HG03025 (cell line): ENCODE data around the gene BAIAP2L2.
"Not testable (repeated sequence)": the region's sequence is repeated elsewhere in the genome, so short reads cannot be mapped to it uniquely, and the experiment has no call there.

ENCODE experiments used
- ATAC-seq: cut with Tn5 transposase; IDR thresholded peaks from one replicate; pipeline ENCODE4 v1.9.1; 2021; ENCODE audit warnings: mild to moderate bottlenecking, moderate library complexity; ENCODE audit not compliant: unreplicated experiment, low FRiP score

The BAIAP2L2 gene

DNA sequence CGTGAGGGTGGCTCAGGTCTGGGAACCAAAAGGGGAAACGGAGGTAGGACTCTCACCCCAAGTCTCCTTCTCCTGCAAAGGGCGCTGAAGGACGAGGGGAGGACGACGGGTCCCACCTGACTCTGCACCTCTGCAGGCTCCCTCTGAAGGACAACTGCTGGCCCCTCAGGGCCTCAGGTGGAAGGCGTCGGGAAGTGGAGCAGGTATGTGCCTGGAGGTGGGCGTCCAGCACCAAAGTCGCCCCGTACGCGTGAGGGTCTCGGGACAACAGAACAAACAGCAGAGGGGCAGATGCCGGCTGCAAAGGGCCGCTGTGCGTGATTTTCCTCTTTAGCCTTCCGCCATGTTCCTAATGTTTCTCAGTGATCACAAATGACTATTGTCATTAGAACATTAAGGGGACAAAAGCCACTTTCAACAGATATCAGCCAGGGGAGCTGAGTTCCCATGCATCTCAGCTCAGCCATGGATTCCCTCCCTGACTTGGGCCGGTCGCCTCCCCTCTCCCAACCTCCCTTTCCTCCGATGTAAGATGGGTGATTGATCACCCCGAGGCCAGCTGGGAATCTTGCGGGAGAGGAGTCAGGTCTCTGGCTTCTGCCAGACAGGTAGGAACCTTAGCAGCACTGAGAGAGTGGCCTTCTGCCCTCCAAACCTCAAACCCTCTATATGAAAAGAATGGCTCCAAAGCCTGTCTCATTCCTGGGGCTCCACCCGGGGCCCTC lies 27.3 kb downstream of the BAIAP2L2 start:
- ATAC-seq, result no peak

DNA sequence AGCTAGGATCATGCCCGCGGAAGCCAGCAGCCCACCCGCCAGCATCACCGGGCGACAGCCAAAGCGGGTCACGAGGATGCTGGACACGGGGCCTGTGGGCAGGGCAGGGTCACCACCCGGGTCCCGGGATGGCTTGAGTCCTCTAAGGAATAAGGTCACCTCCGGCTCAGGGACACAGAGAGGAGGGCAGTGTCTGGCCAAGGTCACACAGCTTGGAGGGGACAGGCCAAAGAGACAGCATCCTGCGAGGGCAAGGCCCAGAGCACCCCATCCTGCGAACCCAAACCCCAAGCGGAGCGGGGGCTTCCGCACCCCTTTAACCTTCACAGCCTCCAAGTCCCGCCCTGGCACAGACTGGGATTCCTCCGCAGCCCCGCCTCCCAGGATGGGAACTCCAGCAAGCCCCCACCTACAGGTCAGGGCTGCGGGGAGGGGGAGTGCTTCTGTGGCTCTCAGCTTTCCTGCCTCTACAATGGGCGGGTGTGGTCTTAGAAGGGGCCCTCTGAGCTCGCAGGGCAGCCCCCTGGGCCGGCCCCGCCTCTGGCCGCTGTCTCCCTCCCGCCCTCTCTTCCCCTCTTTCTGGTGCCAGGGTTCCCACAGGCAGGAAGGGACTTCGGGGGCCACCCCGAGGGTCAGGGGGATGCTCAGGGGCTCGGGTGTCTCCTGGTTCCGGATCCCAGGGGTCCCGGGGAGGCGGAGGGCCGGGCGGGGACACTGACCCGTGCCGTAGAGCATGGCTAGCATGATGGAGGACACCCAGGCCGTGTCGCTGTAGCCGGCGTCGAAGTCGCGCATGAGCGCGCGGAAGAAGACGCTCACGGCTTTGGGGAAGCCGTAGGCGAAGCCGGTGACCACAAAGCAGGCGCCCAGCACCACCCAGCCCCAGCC lies 28.3 kb downstream of the BAIAP2L2 start:
- ATAC-seq, result no peak

DNA sequence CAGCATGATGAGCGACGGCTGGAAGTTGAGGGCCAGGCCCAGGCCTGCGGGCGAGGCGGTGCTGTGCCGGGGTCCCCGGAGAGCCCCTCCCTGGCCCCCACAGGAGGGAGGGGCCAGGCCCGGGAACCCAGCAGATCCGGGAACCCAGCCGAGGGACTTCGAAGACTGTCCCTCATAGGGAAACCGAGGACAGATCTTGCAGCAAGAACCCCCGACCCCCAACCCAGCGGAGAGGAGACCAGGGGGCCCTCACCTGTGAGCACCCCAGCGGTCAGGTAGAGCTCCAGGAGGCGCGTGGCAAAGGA lies 28.9 kb downstream of the BAIAP2L2 start:
- ATAC-seq, result no peak

DNA sequence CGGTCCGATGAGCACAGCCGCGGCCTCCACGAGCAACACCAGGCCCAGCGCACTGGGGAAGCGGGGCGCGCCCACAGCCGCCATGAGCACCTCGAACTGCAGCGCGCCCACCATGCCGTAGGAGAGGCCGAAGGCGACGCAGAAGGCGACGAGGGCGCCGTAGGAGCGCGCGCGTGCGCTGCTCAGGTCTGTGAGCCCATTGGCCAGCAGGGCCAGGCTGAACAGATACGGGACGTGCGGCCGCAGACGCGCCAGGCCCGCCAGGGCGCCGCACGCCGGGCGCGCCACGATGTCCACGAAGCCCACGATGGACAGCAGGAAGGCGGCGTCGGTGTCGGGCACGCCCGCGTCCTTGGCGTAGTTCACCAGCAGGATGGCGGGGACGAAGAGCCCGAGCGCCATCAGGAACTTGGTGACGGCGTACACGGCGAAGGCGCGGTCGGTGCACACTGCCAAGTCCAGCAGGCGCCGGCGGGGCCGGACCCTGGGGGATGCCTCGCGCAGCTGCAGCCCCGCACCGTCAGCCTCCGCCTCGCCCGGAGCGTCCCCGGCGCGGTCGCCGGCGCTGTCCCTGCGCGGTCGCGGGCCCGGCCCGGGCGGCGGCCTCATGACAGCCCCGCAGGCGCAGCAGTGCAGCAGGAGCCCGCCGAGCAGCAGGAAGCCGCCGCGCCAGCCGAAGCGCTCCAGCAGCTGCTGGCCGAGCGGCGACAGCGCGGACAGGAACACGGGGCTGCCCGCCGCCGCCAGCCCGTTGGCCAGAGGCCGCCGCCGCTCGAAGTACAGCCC lies 29.4 kb downstream of the BAIAP2L2 start:
- ATAC-seq, result no peak

DNA sequence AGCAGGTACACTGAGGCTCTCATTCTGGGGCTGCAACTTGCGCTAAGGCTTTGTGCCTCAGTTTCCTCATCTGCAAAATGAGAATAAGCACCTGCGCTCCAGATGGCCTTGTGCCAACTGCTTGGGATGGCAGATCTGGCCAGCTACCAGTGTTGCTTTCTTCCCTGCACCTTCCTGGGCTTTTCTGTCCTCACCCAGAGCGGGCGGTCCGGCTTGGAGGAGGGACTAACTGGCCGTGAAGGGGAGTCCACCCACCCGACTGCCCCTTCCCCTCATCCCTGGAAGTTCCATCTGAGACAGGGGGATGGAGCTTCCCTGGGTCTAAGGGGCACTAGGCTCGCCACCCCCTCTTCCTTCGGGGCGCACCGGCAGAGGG lies 30.0 kb downstream of the BAIAP2L2 start:
- ATAC-seq, result no peak

DNA sequence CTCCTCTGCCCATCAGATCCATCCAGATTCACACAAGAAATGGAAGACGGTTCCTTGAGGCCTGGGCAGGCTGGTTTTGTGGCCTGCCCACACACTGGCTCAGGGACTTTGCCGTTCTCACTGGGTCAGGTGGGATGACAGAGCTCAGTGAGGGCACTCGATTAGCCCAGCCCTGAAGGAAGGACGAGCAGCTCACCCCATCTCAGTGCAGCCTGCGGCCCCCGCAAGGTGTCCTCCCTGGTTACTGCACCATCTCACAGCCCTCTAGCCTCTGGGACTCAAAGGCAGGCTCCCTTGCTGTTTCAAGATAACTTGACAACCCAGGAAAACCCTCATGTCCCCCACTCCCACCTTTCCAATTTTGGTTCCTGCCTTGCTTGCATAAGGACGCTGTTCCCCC lies 30.7 kb downstream of the BAIAP2L2 start:
- no peak for ATAC-seq

DNA sequence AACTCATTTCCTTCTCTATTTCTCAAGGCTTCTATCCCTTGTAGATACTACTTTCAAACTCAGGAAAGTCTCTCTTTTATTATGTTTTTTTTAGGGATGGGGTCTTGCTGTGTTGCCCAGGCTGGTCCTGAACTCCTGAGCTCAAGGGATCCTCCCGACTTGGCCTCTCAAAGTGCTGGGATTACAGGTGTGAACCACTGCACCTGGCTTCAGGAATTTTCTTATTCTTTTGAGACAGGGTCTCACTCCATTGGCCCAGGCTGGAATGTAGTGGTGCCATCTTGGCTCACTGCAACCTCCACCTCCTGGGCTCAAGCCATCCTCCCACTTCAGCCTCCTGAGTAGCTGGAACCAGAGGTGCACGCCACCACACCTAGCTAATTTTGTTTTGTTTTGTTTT lies 31.3 kb downstream of the BAIAP2L2 start:
- ATAC-seq, result not testable (repeated sequence)

DNA sequence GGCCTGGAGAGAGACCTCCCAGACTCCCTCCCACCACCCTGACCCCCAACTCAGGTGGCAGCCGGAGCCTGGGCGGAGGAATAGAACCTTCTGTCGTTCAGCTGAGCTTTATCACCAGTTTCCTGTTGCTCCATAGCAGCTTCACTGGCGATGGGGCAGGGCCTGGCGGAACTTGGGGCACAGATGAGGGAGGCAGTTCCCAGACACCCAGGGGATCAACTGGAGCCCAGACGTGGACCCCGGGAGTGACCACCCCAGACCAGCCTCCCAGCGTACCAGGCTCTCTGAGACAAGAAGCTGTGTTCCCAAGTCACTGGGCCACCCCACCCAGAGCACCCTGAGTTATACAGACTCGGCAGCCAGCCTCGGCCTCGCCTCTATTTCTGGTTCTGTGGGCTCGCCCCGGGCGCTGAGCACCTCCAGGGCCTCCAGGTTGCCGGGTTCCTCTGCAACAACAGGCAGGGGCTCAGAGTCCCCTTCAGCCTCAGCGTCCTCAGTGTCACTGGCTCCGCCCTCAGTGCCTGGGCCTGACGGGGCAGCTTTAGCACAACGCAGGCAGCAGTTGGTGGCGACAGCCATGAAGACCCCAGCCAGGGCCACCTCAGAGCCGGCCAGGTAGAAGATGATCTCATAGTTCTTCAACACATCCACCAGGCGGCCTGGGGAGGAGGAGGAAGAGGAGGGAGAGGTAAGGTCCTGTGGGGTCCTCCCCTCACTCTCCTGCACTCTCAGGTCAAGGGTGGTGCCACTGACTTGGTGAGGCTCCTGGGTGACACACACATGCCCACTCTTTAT lies 32.2 kb downstream of the BAIAP2L2 start:
- ATAC-seq, result no peak

DNA sequence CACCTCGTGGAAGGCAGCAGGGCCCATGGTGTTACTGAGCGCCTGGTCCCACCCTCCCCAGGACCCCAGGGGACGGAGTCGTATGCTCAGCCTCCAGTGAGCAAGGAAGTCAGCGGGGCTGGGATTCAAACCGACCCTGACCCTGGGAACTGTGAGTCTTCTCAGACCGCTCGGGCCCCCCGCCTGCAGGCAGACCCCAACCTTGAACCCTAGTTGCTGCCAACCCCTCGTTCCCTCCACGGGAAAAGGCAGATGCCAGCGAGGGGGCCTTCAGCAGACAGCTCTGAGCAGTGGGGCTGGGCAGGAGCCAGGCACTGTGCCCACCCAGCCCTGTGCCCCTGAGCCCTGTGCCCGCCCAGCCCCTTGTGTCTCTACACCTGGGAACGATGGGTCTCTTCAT lies 32.9 kb downstream of the BAIAP2L2 start:
- ATAC-seq, result no peak

DNA sequence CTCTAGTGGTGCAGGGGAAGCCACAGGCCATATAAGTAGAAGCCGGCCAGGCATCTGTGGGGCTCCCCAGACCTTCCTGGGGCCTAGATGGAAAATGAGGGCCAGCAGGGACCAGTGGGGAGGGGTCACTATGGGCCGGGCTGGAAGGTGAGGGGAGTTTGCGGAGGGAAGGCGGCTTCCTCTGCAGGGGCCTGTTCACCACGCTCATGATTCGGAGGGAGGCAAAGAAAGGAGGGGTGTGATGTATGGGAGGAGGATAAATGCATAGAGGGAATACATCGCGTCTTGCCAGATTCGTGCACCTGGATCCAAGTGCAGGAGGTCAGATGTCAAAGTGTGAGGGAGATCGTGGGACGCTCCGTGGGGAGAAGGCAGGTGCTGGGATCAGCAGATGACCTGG lies 33.4 kb downstream of the BAIAP2L2 start:
- ATAC-seq, result no peak

DNA sequence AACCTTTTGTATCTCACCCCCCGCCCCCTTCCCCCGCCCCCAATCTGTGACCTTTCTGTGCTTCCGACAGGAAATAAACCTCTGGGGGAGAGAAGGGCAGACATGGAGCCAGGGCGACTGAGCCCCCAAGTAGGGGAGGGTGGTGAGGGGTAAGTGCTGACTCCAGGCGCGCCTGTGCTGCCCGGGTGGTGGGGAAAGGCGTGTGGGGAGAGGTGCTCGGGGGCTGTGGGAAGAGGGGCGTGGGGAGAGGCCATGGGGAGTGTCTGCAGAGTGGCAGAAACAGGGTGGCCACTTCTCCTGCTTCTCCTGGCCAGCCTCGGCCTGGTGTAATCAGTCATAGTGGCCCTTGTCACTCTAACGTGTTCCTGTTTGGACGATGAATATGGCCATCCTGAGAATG lies 34.5 kb downstream of the BAIAP2L2 start:
- ATAC-seq, result no peak

DNA sequence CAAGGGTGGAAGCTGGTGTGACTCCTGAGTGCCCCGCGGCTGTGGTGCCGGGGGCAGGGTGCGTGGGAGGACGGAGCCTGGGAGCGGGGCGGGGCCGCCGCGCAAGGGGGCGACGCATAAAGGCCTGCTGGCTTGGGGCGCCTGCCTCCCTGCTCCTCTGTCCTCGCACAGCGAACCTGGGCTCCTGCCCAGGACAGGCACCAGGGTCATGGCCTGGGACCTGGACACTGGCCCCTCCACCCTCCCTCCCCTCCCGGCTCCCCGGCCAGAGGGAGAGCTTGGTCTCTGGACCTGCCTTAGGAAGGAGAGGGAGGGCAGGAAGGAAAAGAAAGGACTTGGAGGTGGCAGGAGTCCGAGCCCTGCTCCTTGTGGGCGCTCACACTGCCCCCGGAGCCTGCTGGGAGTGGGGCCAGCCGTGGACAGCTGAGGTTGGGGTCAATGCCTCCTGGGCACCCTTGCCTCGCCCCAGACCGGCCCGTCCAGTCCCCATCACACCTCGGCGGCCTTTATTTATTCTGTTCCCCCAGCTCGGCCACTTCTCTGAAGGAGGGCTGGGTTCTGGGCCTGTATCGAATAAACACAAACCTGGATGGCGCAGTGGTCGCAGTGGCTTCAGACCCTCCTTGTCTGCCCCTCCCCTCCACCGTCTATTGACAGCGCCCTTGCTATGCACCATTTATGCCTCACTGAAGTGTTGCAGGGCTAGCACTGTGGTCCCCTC lies 35.2 kb downstream of the BAIAP2L2 start:
- ATAC-seq, result no peak

DNA sequence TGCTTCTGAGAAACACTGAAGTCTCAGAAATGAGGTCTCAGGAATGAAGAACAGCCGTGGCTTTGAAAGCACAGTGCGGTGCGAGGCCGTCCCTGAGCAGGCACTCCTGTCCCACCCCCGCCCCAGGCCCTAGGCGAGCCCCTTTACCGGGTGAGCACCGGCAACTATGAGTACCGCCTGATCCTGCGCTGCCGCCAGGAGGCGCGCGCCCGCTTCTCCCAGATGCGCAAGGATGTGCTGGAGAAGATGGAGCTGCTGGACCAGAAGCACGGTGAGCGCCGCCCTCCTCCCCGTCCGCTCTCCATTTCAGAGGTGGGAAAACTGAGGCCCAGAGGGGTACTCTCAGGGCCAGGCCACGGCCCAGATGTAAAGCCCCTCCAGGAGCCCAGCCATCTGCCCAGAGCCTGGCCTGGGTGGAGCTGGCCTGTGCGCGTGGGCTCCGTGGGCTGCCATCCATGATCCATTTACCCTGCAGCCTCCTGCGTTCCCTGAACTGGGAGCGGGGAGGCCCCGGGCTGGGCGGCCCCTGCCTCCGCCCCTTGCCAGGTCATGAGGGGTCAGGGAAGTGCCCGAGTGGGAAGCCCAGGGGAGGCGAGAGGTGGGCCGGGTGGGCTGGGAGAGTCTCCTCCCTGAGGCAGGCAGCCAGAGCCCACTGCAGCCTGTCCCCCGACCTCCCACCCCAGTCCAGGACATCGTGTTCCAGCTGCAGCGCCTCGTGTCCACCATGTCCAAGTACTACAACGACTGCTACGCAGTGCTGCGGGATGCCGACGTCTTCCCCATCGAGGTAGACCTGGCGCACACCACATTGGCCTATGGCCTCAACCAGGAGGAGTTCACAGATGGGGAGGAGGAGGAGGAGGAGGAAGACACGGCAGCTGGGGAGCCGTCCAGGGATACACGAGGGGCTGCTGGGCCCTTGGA lies 36.0 kb downstream of the BAIAP2L2 start:
- no peak for ATAC-seq

DNA sequence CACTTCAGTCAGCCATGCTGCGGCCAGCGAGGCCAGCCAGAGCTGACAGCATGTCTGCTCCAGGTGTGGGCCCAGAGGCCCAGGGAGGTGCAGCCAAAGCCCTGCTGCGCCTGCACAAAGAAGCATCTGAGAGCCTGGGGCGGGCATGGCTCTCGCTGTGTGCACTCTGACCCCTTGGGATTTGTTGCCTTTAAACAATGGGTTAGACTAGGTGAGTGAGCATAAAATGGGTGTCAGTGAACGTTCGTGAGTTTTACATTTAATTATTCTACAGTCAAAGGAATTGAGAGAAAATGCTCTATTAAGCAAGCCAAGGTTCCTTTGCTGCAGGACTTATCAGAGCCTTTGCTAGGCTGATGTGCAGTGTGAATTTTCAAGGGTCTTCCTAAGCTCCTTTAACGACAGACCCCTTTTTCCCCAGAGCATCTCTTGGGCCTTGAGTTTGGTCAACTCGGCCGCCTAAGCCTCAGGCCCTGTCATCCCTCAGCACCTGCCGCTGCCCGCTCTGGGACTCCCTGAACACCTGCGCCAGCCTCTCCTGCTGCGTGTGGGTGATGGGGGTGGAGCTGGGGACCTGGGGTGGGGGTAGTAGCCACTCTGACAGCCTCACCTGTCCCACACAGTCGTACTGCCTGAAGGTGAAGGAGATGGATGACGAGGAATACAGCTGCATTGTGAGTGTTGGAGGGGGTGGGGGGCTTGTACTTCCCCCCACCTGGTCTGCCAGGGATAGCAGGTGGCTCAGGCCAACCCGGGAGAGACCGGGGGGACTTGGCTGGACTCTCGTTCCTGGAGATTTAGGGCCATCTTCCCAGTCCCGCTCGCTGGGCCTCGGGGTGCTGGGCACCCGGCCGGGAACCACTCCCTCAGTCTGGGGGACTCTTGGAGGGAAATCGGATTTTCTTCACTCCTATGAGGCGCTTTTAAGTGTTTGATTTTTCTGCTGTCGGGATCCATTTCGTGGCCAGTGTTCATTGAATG lies 37.0 kb downstream of the BAIAP2L2 start:
- no peak for ATAC-seq

DNA sequence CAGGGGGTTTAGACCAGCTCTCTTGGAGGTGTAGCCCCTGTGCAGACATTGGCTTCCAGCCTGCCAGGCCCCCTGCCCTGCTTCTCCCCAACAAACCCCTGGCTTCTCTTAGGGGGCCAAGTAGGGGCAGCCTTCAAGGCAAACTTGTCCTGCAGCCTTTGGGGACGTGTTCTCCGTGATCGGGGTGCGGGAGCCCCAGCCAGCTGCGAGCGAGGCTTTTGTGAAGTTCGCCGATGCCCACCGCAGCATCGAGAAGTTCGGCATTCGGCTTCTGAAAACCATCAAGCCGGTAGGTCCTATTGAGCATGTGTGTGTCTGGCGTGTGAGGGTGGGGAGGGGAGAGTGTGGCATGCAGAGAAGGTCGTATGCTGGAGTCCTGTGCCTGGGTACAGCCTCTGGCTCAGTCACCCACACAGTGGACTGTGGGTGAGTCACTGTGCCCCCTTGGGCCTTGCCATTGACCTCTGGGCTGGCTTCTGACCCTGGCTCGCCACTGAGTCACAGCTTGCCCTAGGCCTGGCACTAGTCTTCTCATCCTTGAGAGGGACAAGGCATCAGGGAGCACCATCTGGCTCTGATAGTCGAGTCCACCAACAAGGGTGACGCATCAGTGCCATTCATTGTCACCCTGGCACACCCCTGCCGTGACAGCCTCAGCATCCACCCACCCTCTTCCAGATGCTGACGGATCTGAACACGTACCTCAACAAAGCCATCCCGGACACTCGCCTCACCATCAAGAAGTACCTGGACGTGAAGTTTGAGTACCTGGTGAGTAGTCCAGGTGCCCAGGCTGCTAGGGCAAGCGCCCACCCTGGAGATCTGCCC lies 37.9 kb downstream of the BAIAP2L2 start:
- ATAC-seq, result no peak

DNA sequence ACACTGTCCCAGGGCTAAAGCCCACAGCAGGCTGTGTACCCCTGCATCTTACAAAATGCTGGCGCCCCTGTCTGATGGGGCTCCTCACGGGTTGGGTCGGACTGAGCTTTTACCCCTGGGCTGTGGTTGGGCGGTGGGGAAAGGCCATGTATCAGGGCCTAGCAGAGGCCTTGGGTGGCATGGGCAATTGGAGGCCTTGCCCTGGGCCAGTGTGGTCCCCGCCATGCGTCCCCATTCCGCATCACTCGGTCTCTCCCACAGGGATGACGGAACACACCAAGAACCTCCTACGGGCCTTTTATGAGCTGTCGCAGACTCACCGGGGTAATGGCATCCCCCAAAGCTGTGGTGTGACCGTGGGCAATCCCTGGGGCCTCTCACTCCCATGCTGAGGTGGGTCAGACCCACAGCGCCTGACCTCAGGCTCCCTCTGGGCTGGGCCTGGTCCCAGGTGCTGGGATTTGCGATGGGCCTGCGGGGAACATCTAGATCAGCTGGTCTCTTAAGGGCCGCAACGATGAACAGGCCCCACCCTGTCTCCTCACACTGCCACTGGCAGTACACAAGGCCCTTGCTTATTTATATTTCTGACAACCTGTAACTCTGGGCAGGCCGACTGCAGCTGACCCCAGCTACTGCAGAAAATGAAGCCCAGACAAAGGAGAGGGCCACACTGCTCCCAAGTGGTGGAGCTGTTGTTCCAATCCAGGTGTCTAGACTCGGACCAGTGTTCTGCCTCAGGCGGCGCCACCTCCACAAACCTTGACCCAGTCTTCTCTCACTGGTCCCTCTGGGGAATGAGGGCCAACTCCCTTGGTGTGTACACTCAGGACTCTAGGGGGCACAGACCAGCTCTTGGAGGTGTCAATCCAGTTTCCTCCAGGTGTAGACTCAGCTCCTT lies 38.8 kb downstream of the BAIAP2L2 start:
- ATAC-seq, result no peak
